K562 (cell line): ENCODE measurements around the gene CHD5. TPM values are rescaled to one million over a fixed set of nuclear protein-coding genes. Genes with fewer than 3 reads are reported as not detected.

ENCODE experiments used
- AFF4 ChIP-seq: sonication (generic); formaldehyde crosslinking; IDR thresholded peaks from 2 replicates; pipeline ENCODE4 v1.8.0; 2023; ENCODE audit warnings: mild to moderate bottlenecking, missing genetic modification reagents
- ATF4 ChIP-seq: fragments of 450-650 bp; formaldehyde crosslinking; IDR thresholded peaks from 2 replicates; pipeline ENCODE4 v1.4.0; 2022; ENCODE audit warnings: mild to moderate bottlenecking, moderate library complexity
- C11orf30 ChIP-seq: fragments of 450-650 bp; IDR thresholded peaks from 2 replicates; pipeline ENCODE4 v1.6.1; 2016; ENCODE audit warnings: low read depth, mild to moderate bottlenecking
- CCNT2 ChIP-seq: IDR thresholded peaks from 2 replicates; pipeline ENCODE4 v1.6.1; 2011; ENCODE audit warnings: borderline replicate concordance, low read depth, mild to moderate bottlenecking, moderate library complexity, mixed read lengths, low read length; ENCODE audit not compliant: insufficient read length; ENCODE audit errors: extremely low read depth
- CXXC5 ChIP-seq: fragments of 250-450 bp; sonication (Bioruptor Pico); IDR thresholded peaks from 2 replicates; pipeline ENCODE4 v1.8.0; 2022; ENCODE audit warnings: inconsistent platforms, mild to moderate bottlenecking, moderate library complexity
- E4F1 ChIP-seq: fragments of 250-450 bp; sonication (Bioruptor Pico); IDR thresholded peaks from 2 replicates; pipeline ENCODE4 v1.5.0; 2021; ENCODE audit warnings: mild to moderate bottlenecking, borderline replicate concordance
- ESRRA ChIP-seq: fragments of 450-650 bp; IDR thresholded peaks from 2 replicates; pipeline ENCODE4 v1.6.1; 2014; ENCODE audit warnings: low read depth, mild to moderate bottlenecking, moderate library complexity, borderline replicate concordance
- HES1 ChIP-seq: fragments of 450-650 bp; IDR thresholded peaks from 2 replicates; pipeline ENCODE4 v1.6.1; 2016; ENCODE audit warnings: low read depth, mild to moderate bottlenecking, moderate library complexity
- KLF13 ChIP-seq: fragments of 450-650 bp; IDR thresholded peaks from 2 replicates; pipeline ENCODE4 v1.6.1; 2016; ENCODE audit warnings: missing genetic modification characterization, low read depth, mild to moderate bottlenecking, missing compliant biosample characterization, moderate library complexity, borderline replicate concordance
- MLLT1 ChIP-seq, 2 experiments: fragments of 450-650 bp; IDR thresholded peaks; 2 replicates each; pipeline ENCODE4 v1.6.1; 2016
- NCOA6 ChIP-seq: fragments of 450-650 bp; IDR thresholded peaks from 2 replicates; pipeline ENCODE4 v1.6.1; 2017; ENCODE audit warnings: mild to moderate bottlenecking
- PTBP1 ChIP-seq: fragments of 200-400 bp; formaldehyde crosslinking; IDR thresholded peaks from 2 replicates; pipeline ENCODE4 v1.6.1; 2017; ENCODE audit warnings: low read depth, low read length
- SMAD2 ChIP-seq: fragments of 150-350 bp; IDR thresholded peaks from 2 replicates; pipeline ENCODE4 v1.6.1; 2014; ENCODE audit warnings: low read depth, mild to moderate bottlenecking, low read length
- SMARCA4 ChIP-seq: fragments of 450-650 bp; IDR thresholded peaks from 2 replicates; pipeline ENCODE4 v1.6.1; 2016
- ZBTB17 ChIP-seq: fragments of 450-650 bp; formaldehyde crosslinking; IDR thresholded peaks from 2 replicates; pipeline ENCODE4 v1.4.0; 2020; ENCODE audit warnings: mild to moderate bottlenecking
- ZNF224 ChIP-seq: sonication (generic); formaldehyde crosslinking; IDR thresholded peaks from 2 replicates; pipeline ENCODE4 v1.8.0; 2022; ENCODE audit warnings: mild to moderate bottlenecking, missing genetic modification reagents
- polyA plus RNA-seq, 8 experiments: library from polyadenylated mRNA; depleted of rRNA in 4 of 8; stranded (reverse) in 5 of 8; unstranded in 3 of 8; fragments of >200 nt; fragmentation: Nextera tagmentation in 2 of 8; fragmentation: Illumina TruSeq in 1 of 8; extraction: Ambion mirVana in 2 of 8; extraction: Trizol in 1 of 8; gene quantifications; 2 replicates each; pipeline versions ENCODE4 v1.2.1 to v1.2.3, GENCODE V29; 2011 to 2014; ENCODE audit warnings: inconsistent platforms in 1 of 8, missing spikeins in 1 of 8
- total RNA-seq, 7 experiments: library from RNA; depleted of rRNA in 6 of 7; stranded (reverse); fragments of >200 nt in 6 of 7; fragmentation: Illumina TruSeq in 2 of 7; extraction: Trizol in 2 of 7; gene quantifications; 2 replicates each; pipeline versions ENCODE4 v1.2.1 to v1.2.3, GENCODE V29; 2011 to 2021; ENCODE audit warnings: low replicate concordance in 1 of 7

The CHD5 gene
- total and polyA plus RNA-seq, 9 of the 15 experiments (the other 6 are each of a cell fraction or from before 2014, with no cell fraction given) = 0.03 to 0.52 (median 0.11) TPM; not detected in 2

GRCh38 chr1:6199298-6200187, 19.4 kb upstream of the CHD5 start, which contains the start of gene RPL22 (continued):
- TF ChIP-seq E4F1 (no peak), AFF4 (CRISPR knock-in tag) (peak; percentile 92; the same call in 1 of the 2 replicates), ZBTB17 (CRISPR knock-in tag) (peak; percentile 100), SMAD2 (no peak), KLF13 (tag) (peak; percentile 97), MLLT1 (IDR thresholded peaks at IDR 0.05) (peak in 1 of 2 experiments; percentile 100; a peak in 2 of 4 replicates), CCNT2 (peak; percentile 51), ATF4 (CRISPR knock-in tag) (no peak), NCOA6 (peak; percentile 77; the same call in 1 of the 2 replicates), HES1 (no peak), CXXC5 (CRISPR knock-in tag) (peak; percentile 99), ZNF224 (CRISPR knock-in tag) (peak; percentile 79; the same call in 1 of the 2 replicates), SMARCA4 (no peak; the same call in 1 of the 2 replicates), ESRRA (peak; percentile 90), PTBP1 (0 out of 2 replicates have a peak, but pooled peaks have one; percentile 31), C11orf30 (peak; percentile 88)
